ENCODE data around the gene NR2F2. TPM values are rescaled to one million over a fixed set of nuclear protein-coding genes. Genes with fewer than 3 reads are reported as not detected.
A peak's percentile ranks its signal among the peaks of the same experiment; 100 is the strongest.

Gene NR2F2
- total RNA-seq, 4 donors from 2014 or later = 4.3 to 14.6 (median 9.3) TPM

DNA sequence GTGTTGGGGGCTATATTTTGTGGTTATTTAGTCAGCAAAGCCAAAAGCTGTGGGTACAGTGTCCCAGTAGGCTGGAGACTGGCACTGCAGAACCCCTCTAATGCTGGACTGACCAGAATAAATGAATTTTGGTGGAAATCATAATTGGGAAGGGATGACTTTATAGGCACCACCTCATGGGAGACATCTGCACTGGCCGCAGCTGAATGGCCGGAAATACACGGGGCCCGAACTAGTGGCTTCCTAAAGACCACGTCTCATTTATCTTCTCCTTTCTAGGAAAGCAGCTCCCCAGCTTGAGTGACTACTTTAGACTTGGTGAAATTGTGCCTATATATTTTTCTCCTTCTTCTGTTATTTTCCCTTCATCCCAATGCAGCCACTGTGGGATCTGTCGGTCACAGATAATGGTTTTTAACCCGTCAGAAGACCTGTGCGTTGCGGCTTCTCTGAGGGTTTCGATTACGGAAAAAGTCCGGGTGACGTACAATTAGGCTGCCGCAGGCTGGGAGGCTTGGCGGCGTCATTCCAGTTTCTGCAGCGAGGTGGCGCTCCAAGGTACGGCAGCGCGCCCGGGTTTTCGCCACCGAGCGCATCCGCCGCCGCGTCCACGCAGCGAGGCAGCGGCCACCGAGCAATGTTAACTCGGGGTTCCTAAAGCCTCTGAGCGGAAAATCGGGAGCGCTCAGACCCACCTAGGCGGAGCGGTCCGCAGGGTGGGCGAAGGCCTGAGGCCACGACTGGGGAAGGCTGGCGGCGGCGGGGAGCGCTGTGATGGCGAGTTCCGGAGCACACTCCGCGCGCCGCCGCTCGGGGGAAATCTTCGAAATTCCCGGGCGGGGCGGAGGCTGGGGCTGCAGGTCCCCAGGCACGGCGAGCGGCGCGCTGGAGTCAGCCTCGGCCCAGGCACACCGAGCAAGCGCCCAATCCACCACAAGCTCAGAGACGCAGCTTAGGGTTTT is 26.3 kb downstream of the NR2F2 start:
- intact Hi-C loops (cut with DNase I; ENCODE audit: low total_unique reads) = loop anchor here (5.0 kb wide), 3 partner anchors 226 to 1401 kb away; no protein-coding TSS in a partner anchor
- Histone ChIP-seq H3K4me1 (peaks cover 7 to 29% of the 10 kb centered on the region in 2 donors), H3K4me3 (peak overlapping the region; percentile 63 to 90 (median 80)), H3K9me3 (no peaks in the 10 kb centered on the region), H3K27ac (peak overlapping the region; percentile 62 to 96 (median 80)), H3K27me3 (peaks cover 41 to 56% (median 50%) of the 10 kb centered on the region in 3 donors), H3K36me3 (no peaks in the 10 kb centered on the region)
- ATAC-seq = peak; percentile 68 to 72
- TF ChIP-seq POLR2A (IDR thresholded peaks at IDR 0.05) = no peak
- TF ChIP-seq, protein P1, sequence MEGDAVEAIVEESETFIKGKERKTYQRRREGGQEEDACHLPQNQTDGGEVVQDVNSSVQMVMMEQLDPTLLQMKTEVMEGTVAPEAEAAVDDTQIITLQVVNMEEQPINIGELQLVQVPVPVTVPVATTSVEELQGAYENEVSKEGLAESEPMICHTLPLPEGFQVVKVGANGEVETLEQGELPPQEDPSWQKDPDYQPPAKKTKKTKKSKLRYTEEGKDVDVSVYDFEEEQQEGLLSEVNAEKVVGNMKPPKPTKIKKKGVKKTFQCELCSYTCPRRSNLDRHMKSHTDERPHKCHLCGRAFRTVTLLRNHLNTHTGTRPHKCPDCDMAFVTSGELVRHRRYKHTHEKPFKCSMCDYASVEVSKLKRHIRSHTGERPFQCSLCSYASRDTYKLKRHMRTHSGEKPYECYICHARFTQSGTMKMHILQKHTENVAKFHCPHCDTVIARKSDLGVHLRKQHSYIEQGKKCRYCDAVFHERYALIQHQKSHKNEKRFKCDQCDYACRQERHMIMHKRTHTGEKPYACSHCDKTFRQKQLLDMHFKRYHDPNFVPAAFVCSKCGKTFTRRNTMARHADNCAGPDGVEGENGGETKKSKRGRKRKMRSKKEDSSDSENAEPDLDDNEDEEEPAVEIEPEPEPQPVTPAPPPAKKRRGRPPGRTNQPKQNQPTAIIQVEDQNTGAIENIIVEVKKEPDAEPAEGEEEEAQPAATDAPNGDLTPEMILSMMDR (IDR thresholded peaks at IDR 0.05 in 4 of 5, conservative IDR thresholded peaks at IDR 0.05 in 1 of 5) = peak; percentile 93 to 99 (median 97)
- in situ Hi-C loops (cut with MboI; ENCODE audit: low sequenced_read_pairs in 4 of 4) = loop anchor here in 3 of 4 donors (10.0 to 25.0 kb wide), 4 partner anchors 228 to 1406 kb away; no protein-coding TSS in a partner anchor
- DNase-seq = peak in 1 of 2 donors; percentile 49

DNA sequence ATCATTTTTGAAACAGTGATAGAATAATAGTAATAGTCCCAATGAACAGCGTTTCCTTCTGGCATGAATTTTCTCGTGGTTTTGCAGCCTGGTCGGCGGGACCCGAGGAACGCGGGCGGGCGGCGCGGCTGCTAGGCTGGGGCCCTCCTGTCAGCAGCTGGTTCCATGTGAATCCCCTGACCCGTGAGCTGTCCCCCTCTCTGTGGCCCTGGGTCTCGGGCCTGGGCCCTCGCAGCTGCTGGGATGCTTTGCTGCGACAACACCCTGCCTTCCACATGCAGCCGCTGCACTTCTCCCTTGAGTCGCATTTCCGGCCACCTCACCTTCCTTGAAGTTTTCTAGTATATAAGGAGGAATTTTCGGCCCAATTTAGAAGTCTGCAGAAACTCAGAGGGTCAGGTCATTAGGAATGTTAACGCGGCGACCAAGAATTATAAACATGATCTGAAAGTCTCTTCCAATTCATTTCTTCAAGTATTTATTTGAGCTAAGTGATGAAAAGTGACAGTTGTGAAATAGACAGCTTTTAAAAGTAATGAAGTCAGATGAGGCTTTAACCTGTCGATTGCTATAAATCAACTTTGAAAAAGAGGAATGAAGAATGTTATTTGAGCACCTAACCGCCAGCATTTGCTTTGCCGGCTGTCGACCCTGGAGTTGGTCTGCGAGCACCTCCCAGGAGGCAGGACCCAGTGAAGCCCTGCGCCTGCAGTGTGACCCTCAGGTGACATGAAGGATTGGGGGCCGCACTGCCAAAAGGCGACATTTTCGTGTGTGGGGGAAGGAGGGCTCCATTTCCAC is 27.7 kb downstream of the NR2F2 start:
- no peak for ATAC-seq

DNA sequence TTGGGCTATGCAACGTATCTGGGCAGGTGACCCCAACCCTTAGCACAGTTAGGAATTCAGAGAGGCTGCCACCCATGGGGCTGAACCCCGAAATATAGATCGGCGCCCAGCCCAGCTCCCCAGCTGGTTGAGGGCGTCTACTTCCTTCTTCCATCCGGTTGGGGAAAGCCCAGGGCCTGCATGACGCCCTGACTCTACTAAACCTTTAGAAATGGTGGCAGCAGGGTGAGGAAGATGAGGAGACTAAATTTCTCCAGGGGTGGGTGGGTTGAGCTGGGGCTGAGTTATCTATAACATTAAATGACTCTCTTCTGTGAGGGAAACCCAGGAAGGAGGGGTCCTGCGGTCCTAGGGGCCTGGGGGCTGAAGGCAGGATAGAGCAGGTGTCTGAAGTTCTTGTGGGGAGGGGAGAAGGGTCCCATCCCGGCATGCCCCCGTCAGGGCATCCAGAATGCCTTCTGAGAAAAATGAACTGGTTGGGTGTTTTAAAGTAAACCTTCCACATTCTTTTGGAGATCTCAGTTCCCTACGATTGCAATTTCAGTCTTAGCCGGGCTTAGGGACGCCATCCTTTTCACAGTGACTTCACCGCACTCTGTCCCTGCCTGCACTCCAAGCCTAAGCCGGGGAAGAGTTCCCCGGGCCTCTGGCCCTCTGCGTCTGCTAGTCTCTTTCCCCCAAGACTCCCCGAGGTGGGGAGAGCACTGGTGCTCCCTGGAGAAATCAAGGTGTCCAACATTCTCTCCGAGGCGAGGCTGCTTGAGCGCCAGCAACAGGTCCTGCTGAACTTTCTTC is 28.5 kb downstream of the NR2F2 start:
- in situ Hi-C loops (cut with MboI; ENCODE audit: low sequenced_read_pairs in 4 of 4) = loop anchor here in 3 of 4 donors (10.0 to 25.0 kb wide), 4 partner anchors 226 to 1403 kb away; no protein-coding TSS in a partner anchor
- Histone ChIP-seq H3K4me1 (peaks cover 7 to 29% of the 10 kb centered on the region in 2 donors), H3K4me3 (peak overlapping the region; percentile 48 to 64 (median 52))

More for the DNA sequence above, 27.7 kb downstream of the NR2F2 start:
- peak overlapping the region in 3 of 4 donors; percentile 63 to 88 (median 71) for H3K4me3 ChIP-seq
- no peaks in the 10 kb centered on the region for H3K9me3 ChIP-seq
- intact Hi-C loops (cut with DNase I; ENCODE audit: low total_unique reads) = loop anchor here (5.0 kb wide), 3 partner anchors 224 to 1399 kb away; no protein-coding TSS in a partner anchor
- H3K27me3 ChIP-seq = peaks cover 52 to 64% (median 56%) of the 10 kb centered on the region in 3 donors
- no peaks in the 10 kb centered on the region for H3K36me3 ChIP-seq
- in situ Hi-C loops (cut with MboI; ENCODE audit: low sequenced_read_pairs in 4 of 4) = loop anchor here in 3 of 4 donors (10.0 to 25.0 kb wide), 4 partner anchors 227 to 1404 kb away; no protein-coding TSS in a partner anchor
- peaks cover 7 to 29% of the 10 kb centered on the region in 2 donors for H3K4me1 ChIP-seq
- peak overlapping the region; percentile 16 to 96 (median 44) for H3K27ac ChIP-seq
- TF ChIP-seq POLR2A (IDR thresholded peaks at IDR 0.05) = no peak
- TF ChIP-seq, protein P1 (IDR thresholded peaks at IDR 0.05 in 4 of 5, conservative IDR thresholded peaks at IDR 0.05 in 1 of 5) = no peak
- no peak for DNase-seq

More for the DNA sequence above, 28.5 kb downstream of the NR2F2 start:
- TF ChIP-seq POLR2A (IDR thresholded peaks at IDR 0.05) = no peak
- TF ChIP-seq, protein P1 (IDR thresholded peaks at IDR 0.05 in 4 of 5, conservative IDR thresholded peaks at IDR 0.05 in 1 of 5) = no peak
- no peaks in the 10 kb centered on the region for H3K36me3 ChIP-seq
- no peak for ATAC-seq
- DNase-seq = no peak
- peak overlapping the region in 3 of 4 donors; percentile 16 to 96 (median 17) for H3K27ac ChIP-seq
- H3K27me3 ChIP-seq = peaks cover 52 to 67% (median 56%) of the 10 kb centered on the region in 3 donors
- intact Hi-C loops (cut with DNase I; ENCODE audit: low total_unique reads) = loop anchor here (5.0 kb wide), 3 partner anchors 223 to 1398 kb away; no protein-coding TSS in a partner anchor
- no peaks in the 10 kb centered on the region for H3K9me3 ChIP-seq
